Fibroblast of lung (primary cell): ENCODE results near the gene FGGY. TPM values are rescaled to one million over a fixed set of nuclear protein-coding genes. Genes with fewer than 3 reads are reported as not detected.

ENCODE experiments used
- DNase-seq, 2 donors: peaks; one replicate each; pipeline versions ENCODE4 v3.0.0 to v3.0.0-alpha.2; 2010; ENCODE audit warnings: low read depth in 2 of 2
- H2AFZ ChIP-seq: 2 replicates; pipeline ENCODE4 v1.5.1; 2012; ENCODE audit warnings: low read length, control low read depth, inconsistent platforms
- H3K27ac ChIP-seq: 2 replicates; pipeline ENCODE4 v1.5.1; 2011; ENCODE audit warnings: low read length, control low read depth; ENCODE audit not compliant: insufficient read depth
- H3K27me3 ChIP-seq: 2 replicates; pipeline ENCODE4 v1.5.1; 2011; ENCODE audit warnings: mild to moderate bottlenecking, low read length; ENCODE audit not compliant: control insufficient read depth, insufficient read depth
- H3K36me3 ChIP-seq: 2 replicates; pipeline ENCODE4 v1.5.1; 2011; ENCODE audit warnings: low read length; ENCODE audit not compliant: control insufficient read depth, insufficient read depth
- H3K4me1 ChIP-seq: 2 replicates; pipeline ENCODE4 v1.5.1; 2011; ENCODE audit warnings: low read length; ENCODE audit not compliant: control insufficient read depth, insufficient read depth; ENCODE audit errors: extremely low read depth
- H3K4me2 ChIP-seq: 2 replicates; pipeline ENCODE4 v1.5.1; 2011; ENCODE audit warnings: low read length, control low read depth; ENCODE audit not compliant: insufficient read depth; ENCODE audit errors: extremely low read depth
- H3K4me3 ChIP-seq, 4 experiments: fragments of 200-600 bp in 1 of 4; sonication (generic) in 1 of 4; replicated peaks in 1 of 4; 2 replicates each; pipeline ENCODE4 v1.5.1; 2011 to 2016; ENCODE audit warnings: low read length in 4 of 4, low read depth in 3 of 4, mild to moderate bottlenecking in 3 of 4, control low read depth in 2 of 4, inconsistent platforms in 1 of 4, mixed read lengths in 1 of 4; ENCODE audit not compliant: insufficient read depth in 1 of 4; ENCODE audit errors: control extremely low read depth in 1 of 4
- H3K79me2 ChIP-seq: 2 replicates; pipeline ENCODE4 v1.5.1; 2012; ENCODE audit warnings: mild to moderate bottlenecking, low read length, inconsistent platforms; ENCODE audit not compliant: control insufficient read depth, insufficient read depth
- H3K9ac ChIP-seq: 2 replicates; pipeline ENCODE4 v1.5.1; 2011; ENCODE audit warnings: mild to moderate bottlenecking, low read length, control low read depth; ENCODE audit not compliant: insufficient read depth
- H3K9me3 ChIP-seq: 2 replicates; pipeline ENCODE4 v1.5.1; 2012; ENCODE audit warnings: low read depth, low read length; ENCODE audit not compliant: control insufficient read depth, insufficient read depth
- H4K20me1 ChIP-seq: 2 replicates; pipeline ENCODE4 v1.5.1; 2011; ENCODE audit warnings: low read length; ENCODE audit not compliant: control insufficient read depth, insufficient read depth; ENCODE audit errors: extremely low read depth
- EZH2 ChIP-seq: IDR thresholded peaks from 2 replicates; pipeline ENCODE4 v1.5.1; 2012; ENCODE audit warnings: low read length, control low read depth, mild to moderate bottlenecking; ENCODE audit errors: missing control alignments
- polyA plus RNA-seq, 2 donors: library from polyadenylated mRNA; depleted of rRNA in 1 of 2; stranded (reverse) in 1 of 2; unstranded in 1 of 2; fragments of >200 nt; gene quantifications; 2 replicates each; pipeline ENCODE4 v1.2.1, GENCODE V29; 2011 to 2012; ENCODE audit warnings: missing spikeins in 1 of 2
- total RNA-seq: library from RNA; depleted of rRNA; stranded (reverse); fragments of >200 nt; gene quantifications from 2 replicates; pipeline ENCODE4 v1.2.1, GENCODE V29; 2014
- TF ChIP-seq, protein P1 (sequence below), 2 donors: IDR thresholded peaks in 1 of 2; conservative IDR thresholded peaks in 1 of 2; 1 replicate in 1 of 2; 2 replicates in 1 of 2; pipeline ENCODE4 v1.5.1; 2011 to 2012; ENCODE audit warnings: low read length in 2 of 2, control low read depth in 1 of 2, inconsistent platforms in 1 of 2, low read depth in 1 of 2, mild to moderate bottlenecking in 1 of 2

Gene FGGY
- total and polyA plus RNA-seq, 2 donors (not counting 1 experiment from before 2014, with no cell fraction given) = 9.5 to 32.4 TPM

DNA sequence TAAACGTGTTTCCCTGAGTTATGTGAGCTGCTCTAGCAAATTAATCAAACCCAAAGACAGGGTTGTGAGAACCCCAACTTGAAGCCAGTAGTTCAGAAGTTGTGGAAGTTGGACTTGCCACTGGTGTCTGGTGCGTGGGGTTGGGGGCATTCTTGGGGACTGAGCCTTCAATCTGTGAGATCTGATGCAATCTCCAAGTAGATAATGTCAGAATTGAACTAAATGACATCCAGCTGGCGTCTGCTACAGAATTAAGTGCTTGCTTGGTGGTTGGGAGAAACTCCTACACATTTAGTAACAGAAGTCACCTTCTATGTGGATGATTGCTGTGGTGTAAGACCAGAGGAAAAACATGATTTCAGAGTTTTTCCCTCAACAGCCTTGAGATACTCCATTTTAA, 207.4 kb downstream of the FGGY start:
- H3K9me3 ChIP-seq = no peaks in the 10 kb centered on the region
- no peaks in the 10 kb centered on the region for H3K27me3 ChIP-seq
- H3K4me1 ChIP-seq = no peaks in the 10 kb centered on the region
- no peak overlapping the region for H3K27ac ChIP-seq
- no peak for DNase-seq
- TF ChIP-seq, protein P1, sequence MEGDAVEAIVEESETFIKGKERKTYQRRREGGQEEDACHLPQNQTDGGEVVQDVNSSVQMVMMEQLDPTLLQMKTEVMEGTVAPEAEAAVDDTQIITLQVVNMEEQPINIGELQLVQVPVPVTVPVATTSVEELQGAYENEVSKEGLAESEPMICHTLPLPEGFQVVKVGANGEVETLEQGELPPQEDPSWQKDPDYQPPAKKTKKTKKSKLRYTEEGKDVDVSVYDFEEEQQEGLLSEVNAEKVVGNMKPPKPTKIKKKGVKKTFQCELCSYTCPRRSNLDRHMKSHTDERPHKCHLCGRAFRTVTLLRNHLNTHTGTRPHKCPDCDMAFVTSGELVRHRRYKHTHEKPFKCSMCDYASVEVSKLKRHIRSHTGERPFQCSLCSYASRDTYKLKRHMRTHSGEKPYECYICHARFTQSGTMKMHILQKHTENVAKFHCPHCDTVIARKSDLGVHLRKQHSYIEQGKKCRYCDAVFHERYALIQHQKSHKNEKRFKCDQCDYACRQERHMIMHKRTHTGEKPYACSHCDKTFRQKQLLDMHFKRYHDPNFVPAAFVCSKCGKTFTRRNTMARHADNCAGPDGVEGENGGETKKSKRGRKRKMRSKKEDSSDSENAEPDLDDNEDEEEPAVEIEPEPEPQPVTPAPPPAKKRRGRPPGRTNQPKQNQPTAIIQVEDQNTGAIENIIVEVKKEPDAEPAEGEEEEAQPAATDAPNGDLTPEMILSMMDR (conservative IDR thresholded peaks at IDR 0.05 in 1 of 2, IDR thresholded peaks at IDR 0.05 in 1 of 2; ENCODE audit: low read depth in 1 of 2, low read length in 2 of 2) = no peak
- no peak for TF ChIP-seq EZH2
- H3K4me3 ChIP-seq = no peak overlapping the region
- no peak overlapping the region for H3K4me2 ChIP-seq
- H2AFZ ChIP-seq = no peak overlapping the region
- no peaks in the 10 kb centered on the region for H3K36me3 ChIP-seq
- H3K79me2 ChIP-seq = no peaks in the 10 kb centered on the region
- H4K20me1 ChIP-seq = no peaks in the 10 kb centered on the region
- no peak overlapping the region for H3K9ac ChIP-seq

- no peaks in the 10 kb centered on the region for H3K36me3 ChIP-seq
- no peaks in the 10 kb centered on the region for H3K27me3 ChIP-seq
- H2AFZ ChIP-seq = no peak overlapping the region
- no peaks in the 10 kb centered on the region for H4K20me1 ChIP-seq
- no peaks in the 10 kb centered on the region for H3K9me3 ChIP-seq
- no peak overlapping the region for H3K27ac ChIP-seq
- no peak for TF ChIP-seq EZH2
- TF ChIP-seq, protein P1 (conservative IDR thresholded peaks at IDR 0.05 in 1 of 2, IDR thresholded peaks at IDR 0.05 in 1 of 2; ENCODE audit: low read depth in 1 of 2, low read length in 2 of 2) = no peak
- peak in 1 of 2 donors; percentile 74 for DNase-seq
- H3K4me3 ChIP-seq = no peak overlapping the region
- no peak overlapping the region for H3K4me2 ChIP-seq
- H3K9ac ChIP-seq = no peak overlapping the region
- no peaks in the 10 kb centered on the region for H3K79me2 ChIP-seq
- no peaks in the 10 kb centered on the region for H3K4me1 ChIP-seq
Measured at GRCh38 chr1:59505596-59506028, 208.7 kb downstream of the FGGY start.

GRCh38 chr1:59506952-59507351, 210.1 kb downstream of the FGGY start:
- Histone ChIP-seq H3K4me3 (no peak overlapping the region), H2AFZ (no peak overlapping the region), H3K27me3 (no peaks in the 10 kb centered on the region), H3K36me3 (no peaks in the 10 kb centered on the region), H3K4me2 (no peak overlapping the region), H3K27ac (no peak overlapping the region), H3K4me1 (no peaks in the 10 kb centered on the region), H3K9ac (no peak overlapping the region), H3K79me2 (no peaks in the 10 kb centered on the region), H3K9me3 (no peaks in the 10 kb centered on the region), H4K20me1 (no peaks in the 10 kb centered on the region)
- no peak for TF ChIP-seq EZH2
- TF ChIP-seq, protein P1 (conservative IDR thresholded peaks at IDR 0.05 in 1 of 2, IDR thresholded peaks at IDR 0.05 in 1 of 2; ENCODE audit: low read depth in 1 of 2, low read length in 2 of 2) = no peak
- peak; percentile 54 to 67 for DNase-seq
